WI38 (cell line): ENCODE data around the gene KRI1.

Experiments
- H3K4me3 ChIP-seq: 2 replicates; pipeline ENCODE4 v1.5.1; 2011; ENCODE audit warnings: low read depth, mild to moderate bottlenecking, control low read depth, low read length
- TF ChIP-seq, protein P1 (sequence below): IDR thresholded peaks from 2 replicates; pipeline ENCODE4 v1.5.1; 2012; ENCODE audit warnings: low read depth, mild to moderate bottlenecking, control low read depth, low read length

KRI1 gene

DNA sequence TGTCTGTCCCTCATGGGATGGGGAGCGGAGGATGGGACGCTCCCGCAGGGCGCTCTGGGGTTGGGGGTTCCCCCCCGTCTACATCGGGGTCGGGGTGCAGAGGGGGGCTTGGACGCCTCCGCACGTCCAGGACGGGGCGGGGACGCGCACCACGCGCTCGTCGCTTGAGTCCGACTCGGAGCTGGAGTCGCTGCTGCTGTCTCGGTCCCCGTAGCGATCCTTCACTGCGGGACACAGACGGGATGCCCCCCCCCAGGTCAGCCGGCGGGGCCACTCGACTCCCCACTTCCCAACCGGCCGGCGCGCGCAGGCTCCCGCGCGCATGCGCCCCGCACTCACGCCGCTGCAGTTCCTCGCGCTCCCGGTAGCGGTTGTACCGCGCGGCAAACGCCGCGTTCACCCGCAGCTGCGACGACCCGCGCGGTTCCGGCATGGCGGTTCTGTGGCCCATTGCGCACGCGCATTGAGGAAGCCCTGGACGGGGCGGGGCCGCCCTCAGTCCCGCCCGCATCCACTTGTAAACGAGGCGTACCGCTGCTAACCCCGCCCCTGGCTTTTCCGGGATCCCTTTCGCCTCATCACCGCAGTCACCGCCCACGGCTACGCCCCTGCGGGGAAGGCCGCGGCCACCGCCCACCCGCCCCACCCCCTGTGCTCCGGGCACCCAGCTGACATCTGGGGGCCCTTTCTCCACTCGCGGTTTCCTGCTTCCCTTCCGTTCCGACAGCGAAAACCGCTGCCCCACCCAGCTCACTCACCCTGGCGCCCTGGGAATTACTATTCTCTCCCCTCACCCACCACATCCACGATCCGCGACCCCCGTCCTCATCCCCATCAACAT lies at the start of gene KRI1:
TSS of gene KRI1 (minus strand) at position 444 of the 841 bp plus-strand sequence. CDS start at position 433, 11 bp downstream.
- peak within 1 kb of the TSS; percentile 92 for H3K4me3 ChIP-seq
- TF ChIP-seq, protein P1, sequence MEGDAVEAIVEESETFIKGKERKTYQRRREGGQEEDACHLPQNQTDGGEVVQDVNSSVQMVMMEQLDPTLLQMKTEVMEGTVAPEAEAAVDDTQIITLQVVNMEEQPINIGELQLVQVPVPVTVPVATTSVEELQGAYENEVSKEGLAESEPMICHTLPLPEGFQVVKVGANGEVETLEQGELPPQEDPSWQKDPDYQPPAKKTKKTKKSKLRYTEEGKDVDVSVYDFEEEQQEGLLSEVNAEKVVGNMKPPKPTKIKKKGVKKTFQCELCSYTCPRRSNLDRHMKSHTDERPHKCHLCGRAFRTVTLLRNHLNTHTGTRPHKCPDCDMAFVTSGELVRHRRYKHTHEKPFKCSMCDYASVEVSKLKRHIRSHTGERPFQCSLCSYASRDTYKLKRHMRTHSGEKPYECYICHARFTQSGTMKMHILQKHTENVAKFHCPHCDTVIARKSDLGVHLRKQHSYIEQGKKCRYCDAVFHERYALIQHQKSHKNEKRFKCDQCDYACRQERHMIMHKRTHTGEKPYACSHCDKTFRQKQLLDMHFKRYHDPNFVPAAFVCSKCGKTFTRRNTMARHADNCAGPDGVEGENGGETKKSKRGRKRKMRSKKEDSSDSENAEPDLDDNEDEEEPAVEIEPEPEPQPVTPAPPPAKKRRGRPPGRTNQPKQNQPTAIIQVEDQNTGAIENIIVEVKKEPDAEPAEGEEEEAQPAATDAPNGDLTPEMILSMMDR, result 0 out of 2 replicates have a peak, but pooled peaks have one; percentile 29

DNA sequence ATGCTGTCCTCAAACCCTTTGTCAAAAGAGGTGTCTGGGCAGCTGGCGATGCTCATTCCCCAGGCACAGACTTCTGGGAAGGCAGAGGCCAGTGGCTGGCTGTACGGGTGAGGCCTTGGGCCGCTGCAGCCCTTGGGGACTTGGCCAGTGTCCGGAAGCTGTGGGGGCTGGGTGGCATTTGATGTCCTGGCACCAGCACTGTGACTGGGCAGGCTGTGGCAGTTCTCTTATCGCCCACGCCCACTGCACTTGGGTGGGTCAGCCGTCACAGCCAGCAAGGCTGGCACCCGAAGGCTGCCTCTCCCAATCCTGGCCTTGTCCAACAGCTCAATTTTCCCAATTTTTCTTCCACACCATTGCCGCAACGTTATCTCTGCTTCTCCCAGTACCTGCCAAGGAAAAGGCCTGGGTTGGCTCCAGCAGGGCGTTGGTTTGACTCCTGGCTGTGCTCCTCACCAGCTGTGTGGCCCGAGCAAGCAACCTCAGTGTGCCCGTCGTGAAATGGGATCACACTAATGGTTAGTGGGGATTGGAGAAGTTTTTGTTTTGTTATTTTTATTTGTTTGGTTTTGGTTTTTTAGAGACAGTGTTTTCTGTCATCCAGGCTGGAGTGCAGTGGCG lies 46.8 kb upstream of the KRI1 start:
- no peak overlapping the region for H3K4me3 ChIP-seq
- TF ChIP-seq, protein P1, result no peak

DNA sequence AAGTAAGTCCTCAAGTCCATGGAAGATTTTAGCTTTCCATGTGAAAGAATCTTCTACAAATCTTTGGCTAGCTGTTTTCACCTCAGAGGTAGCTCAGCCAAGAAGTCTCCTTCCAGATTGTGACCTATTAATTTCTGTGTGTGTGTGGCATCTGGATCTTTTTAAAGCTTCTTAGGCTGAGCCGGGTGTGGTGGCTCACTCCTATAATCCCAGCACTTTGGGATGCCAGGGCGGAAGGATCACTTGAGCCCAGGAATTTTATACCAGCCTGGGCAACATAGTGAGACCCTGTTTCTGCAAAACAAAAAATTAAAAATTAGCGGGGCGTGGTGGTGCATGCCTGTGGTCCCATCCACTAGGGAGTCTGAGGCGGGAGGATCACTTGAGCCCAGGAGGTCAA lies 46.1 kb upstream of the KRI1 start:
- TF ChIP-seq, protein P1, result no peak

DNA sequence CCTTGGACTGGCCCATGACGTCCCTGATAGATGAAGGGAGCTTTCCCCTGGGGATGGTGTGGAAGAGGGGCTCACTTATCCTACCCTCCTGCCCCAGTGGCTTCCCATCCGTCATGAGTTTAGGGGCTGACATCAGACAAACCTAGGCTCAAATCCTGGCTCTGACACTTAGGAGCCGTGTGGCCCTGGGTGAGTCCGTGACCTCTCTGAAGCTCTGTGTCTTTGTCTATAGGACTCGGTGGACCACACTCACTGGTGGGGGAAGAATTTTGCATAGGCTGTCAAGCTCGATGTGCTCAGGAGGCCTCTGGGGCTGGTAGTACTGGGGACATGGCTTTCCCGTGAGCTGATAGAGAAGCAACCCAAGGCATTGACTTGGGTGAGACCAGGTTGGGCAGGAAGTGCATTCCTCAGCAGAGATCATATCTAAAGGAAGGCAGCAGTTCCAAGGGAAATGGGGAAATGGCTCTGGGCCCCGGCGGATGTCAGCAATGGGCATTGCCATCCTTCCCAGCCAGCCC lies 38.7 kb upstream of the KRI1 start:
- TF ChIP-seq, protein P1, result no peak
- no peak overlapping the region for H3K4me3 ChIP-seq

More for the DNA sequence above, 46.1 kb upstream of the KRI1 start:
- H3K4me3 ChIP-seq, result no peak overlapping the region

DNA sequence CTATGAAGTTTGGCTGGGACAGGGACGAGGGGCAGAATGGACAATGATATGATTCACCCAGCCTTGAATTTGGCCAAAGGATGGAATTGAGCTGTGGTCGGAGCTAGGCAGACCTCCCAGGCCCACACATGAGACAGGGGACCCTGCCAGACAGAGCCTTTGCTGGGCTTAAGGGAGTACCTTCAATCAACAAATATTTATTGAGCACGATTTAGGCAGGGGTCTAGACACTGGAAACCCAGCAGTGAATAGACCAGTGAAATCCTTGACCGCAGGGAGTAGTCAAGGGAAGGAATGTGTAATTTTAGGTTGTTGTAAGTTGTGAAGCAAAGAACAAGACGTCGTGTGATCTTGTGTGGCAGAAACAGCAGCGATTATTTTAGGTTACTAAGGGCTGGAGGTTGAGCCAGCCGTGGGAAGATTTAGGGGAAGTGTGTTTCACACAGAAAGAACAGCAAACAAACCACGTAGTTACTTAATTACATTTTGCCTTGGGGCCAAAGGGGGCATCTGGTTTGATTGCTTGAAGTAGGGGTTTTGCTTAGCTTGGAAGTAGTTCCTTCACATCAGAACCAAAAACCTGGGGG lies 38.2 kb upstream of the KRI1 start:
- TF ChIP-seq, protein P1, result no peak
- peak overlapping the region; percentile 95 for H3K4me3 ChIP-seq

DNA sequence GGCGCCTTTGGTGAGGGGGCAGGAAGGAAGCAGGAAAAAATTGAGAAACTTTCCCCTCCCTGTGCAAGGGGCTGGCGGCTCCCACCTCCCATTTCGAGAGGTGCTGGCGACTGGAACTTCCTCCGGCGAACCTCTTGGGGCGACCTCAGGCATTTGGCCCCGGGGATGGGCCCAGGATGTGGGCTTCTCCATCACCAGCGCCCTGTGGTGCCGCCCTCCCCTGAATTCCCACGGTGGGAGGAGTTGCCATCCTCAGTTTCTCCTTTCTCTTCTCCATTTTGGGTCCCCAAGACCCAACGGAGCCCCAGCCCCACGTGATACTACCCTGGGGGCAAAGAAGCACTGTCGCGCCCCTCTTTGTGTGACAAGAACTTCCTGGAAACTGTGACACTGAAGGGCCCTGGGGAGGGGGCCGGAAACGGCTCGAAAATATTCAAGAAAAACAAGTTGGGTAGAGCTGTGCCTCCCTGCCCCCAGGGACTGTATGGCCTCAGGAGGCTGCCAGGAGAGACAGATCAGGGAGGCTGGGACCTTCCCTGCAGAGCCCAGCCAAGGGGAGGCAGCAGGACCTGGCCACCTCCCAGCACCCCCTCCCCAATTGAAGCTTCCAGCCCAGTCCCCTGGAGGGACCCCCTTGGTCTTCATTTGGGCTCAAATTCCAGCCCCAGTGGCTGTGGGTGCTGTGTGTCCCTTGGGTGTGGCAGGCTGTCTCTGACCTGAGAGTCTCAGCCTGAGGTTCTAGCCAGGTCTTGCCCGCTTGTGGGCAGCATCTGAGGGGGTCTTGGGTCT lies 37.5 kb upstream of the KRI1 start:
- peak overlapping the region; percentile 95 for H3K4me3 ChIP-seq
- TF ChIP-seq, protein P1, result no peak
